GM12878 (cell line): Measurements from ENCODE around the gene LIN37.

Source experiments
- CREB1 ChIP-seq: IDR thresholded peaks from 2 replicates; pipeline ENCODE4 v1.6.1; 2012; ENCODE audit warnings: low read depth, mild to moderate bottlenecking, inconsistent platforms
- ZBED1 ChIP-seq: IDR thresholded peaks from 2 replicates; pipeline ENCODE4 v1.6.1; 2016; ENCODE audit warnings: borderline replicate concordance

GRCh38 chr19:35764432-35765315 lies 16.3 kb downstream of the LIN37 start:
- no peak for TF ChIP-seq CREB1
- TF ChIP-seq ZBED1, result no peak
